GM18873 (cell line): ENCODE results near the gene CCDC106.

Source experiments
- ATAC-seq: cut with Tn5 transposase; IDR thresholded peaks from one replicate; pipeline ENCODE4 v1.9.1; 2021; ENCODE audit warnings: mild to moderate bottlenecking, moderate library complexity, moderate number of reproducible peaks; ENCODE audit not compliant: unreplicated experiment, low FRiP score

CCDC106 gene

DNA sequence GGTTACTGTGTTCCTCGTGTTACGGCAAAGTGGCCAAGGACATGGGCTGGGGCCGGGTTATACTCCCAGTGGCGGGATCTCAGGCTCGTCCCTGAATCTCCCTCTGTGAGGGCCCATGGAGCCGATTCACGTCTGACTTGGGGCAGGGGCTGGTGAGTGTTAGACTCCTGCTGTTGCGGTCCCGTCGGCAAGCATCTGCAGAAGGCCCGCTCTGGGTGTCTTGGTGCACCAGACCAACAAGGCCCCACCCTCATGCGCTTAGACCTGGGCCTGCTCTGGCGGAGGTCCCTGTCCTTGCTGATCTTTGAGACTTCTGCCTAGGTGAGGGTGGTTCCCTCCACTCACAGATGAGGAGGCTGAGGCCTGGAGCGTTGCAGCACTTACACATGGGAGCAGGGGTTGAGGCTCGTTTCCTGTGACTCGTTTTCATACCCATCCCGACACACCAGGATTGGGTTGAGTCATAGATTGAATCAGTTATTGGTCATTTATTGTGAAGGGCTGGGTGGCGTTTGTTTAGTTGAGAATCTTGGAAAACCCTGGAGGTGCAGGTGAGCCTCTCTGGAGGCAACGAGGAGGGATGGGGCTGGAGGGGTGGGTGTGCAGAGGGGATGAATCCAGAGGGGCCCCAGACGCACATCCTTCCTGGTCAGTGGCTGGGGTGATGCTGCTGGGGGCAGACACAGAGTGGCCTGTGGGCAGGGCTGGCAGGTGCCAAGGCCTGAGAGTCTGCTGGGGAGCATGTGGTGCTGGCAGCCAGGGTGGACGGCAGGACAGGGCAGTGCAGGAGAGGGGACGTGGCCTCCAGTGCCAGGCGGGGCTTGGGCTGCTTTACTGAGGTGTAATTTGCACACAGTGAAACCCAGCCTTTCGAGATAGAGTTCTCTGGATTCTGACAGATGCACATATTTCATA, 31.6 kb downstream of the CCDC106 start:
- no peak for ATAC-seq

DNA sequence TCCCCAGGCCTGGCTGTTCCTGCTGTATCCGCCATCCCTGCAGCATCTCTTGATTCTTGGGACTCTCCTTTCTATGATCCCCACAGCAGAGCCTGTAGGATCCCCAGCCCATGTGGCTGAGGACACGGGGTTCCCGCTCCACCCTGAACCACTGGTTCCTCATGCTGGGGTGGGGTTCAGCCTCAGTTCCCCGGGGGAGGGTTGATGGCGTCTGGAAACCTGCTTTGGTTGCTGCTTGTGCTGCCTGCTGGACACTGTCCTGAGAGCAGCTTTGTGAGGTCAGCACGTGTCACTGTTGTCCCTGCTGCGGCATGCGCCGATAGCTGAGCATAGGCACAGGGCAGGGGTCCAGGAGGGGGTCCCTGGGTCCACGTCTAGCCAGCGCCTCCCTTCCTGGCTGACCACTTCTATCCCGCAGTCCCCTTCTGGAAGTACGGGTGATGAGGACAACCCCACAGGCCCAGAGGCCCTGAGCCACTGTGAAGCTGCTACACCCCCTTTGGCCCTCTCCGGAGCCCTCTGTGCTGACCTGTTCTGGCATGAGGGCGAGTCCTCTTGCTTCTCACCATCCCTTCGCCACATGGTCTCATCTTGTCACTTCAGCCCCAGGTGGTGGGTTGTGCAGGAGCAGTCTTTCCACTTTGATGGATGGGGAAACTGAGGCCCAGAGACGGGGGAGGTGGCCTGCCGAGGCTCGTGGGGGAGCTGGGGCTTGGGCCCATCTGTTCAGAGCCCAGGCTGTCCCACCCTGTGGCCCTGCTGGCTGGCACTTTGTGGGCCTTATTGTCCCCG, 32.5 kb downstream of the CCDC106 start:
- ATAC-seq = no peak

DNA sequence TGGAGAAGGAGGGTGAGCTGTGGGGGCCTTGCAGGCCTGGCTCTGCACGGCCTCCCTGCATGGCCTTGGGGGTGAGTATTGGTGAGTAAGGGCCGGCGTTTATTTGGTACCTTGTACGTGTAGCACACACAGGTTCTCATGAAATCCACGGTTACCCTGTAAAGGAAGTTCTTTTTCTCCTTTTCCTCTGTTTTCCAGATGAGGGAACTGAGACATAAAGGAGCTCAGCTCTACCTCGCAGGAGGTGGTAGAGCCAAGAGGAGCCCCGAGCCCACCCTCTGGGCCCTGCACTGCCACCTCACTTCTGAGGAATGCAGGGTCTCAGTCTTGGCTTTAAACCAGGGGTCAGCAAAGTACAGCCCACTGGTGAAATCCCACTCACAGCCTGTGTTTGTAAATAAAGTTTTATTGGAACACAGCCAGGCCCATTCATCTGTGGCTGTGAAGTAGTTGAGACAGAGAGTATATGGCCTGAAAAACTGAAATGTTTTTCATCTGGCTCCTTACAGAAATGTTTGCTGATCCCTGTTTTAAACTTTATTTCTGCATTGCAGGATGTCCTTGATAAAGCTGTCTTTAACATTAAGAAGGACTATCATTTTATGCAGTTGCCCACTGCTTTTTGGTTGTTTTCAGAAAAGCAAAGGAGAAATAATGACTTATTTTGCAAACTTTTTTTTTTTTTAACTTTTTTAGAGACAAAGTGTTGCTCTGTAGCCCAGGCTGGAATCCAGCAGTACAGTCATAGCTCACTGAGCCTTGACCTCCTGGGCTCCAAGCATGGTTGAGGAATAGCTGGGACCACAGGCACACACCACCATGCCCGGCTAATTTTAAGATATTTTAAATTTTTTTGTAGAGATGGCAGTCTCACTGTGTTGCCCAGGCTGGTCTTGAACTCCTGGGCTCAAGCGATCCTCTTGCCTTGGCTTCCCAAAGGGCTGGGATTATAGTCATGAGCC, 33.4 kb downstream of the CCDC106 start:
- ATAC-seq = no peak

DNA sequence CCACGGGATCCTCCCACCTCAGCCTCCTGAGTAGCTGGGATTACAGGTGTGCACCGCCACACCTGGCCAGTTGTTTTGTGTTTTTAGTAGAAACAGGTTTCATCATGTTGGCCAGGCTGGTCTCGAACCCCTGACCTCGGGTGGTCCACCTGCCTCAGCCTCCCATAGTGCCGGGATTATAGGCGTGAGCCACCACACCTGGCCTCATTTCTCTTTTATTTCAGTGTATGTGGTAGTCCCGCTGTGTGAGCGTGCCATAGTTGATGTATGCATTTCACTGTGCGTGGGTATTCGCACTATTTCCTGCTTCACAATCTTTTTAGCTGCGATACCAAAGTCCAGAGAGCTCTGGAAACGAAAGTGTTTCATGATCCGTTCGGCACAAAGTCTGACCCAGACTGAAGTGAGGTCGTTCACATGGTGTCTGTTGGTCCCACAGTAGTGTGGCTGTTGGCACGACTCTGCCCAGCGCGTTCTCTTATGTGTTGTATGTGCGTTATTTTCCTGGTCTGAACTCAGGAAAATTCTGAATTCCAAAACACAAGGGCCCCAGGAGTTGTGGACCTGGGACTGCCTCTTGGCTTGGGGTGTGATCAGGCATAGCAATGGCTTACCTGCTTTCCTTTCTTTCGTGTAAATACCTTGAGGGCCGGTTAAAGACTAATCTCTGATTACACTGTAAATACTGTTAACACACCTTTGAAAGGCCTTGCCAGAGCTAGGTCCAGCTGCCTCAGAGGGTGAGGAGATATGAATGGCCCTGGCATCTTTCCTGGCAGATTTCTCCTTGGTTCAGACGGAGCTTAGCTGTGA, 35.6 kb downstream of the CCDC106 start:
- ATAC-seq = no peak

DNA sequence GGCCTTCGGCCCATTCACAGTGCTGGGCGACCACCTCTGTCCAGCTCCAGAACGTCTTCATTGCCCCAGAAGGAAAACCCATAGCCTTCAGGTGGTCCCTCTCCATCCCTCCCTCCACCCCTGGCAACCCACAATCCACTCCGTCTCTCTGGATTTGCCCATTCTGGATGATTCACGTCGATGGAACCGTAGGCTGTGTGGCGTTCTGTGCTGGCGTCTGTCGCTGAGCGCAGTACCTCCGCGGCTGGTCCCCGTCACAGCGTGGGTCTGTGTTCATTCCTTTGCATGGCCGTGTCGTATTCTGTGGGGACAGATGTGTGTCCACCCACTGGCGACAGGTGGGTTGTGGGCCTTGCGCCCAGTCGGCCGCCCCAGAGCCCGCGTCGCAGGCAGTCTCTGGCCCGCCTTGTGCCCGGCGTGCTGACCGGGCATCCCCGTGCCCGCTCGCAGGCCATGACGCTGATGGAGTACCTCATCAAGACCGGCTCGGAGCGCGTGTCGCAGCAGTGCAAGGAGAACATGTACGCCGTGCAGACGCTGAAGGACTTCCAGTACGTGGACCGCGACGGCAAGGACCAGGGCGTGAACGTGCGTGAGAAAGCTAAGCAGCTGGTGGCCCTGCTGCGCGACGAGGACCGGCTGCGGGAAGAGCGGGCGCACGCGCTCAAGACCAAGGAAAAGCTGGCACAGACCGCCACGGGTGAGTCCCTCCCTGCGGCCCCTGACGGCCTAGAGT, 37.1 kb downstream of the CCDC106 start:
- ATAC-seq = no peak

DNA sequence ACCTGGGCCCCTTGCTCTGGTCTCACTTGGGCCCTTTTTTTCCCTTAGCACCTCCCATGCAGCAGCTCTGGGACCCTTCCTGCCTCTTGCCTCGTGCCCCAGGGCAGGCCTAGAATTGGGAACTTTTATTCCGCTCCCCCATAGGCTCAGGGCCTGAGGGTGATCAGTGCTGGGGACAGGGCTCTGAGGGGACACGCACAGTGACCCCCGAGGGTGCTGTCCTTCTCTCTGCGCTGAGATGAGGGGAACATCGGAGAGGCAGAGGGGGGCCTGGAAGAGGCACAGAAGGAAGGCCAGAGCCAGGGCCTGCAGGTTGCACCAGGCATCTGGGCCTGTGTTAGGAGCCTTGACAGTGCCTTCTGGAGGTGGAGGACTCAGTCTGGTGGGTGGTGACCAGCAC, 37.8 kb downstream of the CCDC106 start:
- ATAC-seq = no peak

DNA sequence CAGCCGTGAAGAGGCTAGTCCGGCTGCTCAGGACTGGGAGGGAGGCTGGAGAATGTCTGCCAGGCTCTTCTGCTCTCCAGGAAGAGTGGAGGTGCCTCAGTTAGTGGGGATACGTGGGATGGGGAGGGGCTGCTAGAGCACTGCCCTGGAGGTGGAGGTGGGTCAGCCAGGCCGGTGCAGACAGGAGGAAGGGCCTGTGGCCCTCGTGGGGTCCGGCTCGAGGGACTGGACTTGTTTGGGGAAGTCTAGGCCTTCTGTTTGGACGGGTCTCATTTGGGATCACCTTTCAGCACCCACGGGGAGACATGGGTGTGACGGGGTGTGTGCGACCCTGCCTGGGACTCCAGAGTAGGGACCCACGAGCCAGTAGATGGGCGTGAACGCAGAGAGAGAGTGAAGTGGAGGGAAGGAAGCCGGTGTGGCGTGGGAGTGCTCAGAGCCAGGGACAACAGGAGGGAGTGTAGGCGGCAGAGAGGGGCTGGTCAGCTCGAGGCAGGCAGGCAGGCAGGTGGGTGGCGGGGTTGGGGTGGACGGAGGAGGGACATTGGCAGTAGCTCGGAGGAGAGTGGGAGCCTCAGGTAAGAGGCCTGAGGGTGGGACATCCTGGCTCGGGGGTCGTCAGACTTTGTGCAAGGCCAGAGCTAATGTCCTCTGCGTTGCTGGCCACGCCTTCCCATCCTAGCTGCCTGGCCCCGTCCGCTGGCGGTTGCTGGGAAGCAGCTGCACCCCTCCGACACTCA, 38.5 kb downstream of the CCDC106 start:
- ATAC-seq = no peak

DNA sequence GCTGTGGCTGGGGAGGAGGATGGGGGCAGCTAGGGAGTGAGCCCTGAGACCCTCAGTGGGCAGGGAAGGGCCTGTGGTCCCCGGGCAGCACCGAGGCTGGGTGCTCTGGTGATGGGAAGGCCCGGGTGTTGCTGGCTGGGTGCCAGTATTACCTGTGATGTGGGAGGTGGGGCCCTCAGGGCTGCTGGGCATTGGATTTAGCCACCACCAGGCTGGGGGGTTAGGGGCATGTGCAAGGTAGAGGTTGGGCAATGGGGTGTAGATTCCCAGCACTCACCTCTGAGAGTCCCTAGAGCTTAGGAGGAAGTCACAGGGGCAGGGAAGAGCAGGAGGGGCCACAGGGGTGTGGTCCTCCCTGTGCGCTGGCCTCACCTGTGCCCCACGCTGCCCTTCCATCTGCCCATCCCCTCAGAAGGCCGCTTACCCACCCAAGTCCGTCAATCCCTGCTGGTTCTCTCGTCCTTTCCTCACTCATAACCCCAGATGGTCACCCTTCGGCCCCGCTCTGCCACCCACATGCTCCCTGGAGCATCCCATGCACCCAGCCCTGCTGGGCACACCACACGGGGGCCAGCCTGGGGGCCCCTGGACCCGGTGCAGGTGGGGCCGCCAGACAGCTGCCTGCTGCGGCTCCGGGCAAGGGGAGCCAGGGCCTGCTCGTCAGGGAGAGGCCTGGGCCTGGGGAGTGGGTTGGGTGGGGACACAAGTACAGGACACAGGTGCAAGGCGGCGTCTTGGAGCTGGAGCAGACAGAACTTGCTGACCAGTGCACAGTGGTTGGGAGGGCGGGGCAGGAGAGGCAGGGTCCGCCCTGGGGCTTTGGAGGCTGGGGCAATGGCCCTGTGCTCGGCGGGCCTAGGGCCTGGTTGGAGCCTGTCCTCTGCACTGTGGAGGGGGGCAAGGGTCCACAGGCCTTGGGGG, 39.5 kb downstream of the CCDC106 start:
- no peak for ATAC-seq

DNA sequence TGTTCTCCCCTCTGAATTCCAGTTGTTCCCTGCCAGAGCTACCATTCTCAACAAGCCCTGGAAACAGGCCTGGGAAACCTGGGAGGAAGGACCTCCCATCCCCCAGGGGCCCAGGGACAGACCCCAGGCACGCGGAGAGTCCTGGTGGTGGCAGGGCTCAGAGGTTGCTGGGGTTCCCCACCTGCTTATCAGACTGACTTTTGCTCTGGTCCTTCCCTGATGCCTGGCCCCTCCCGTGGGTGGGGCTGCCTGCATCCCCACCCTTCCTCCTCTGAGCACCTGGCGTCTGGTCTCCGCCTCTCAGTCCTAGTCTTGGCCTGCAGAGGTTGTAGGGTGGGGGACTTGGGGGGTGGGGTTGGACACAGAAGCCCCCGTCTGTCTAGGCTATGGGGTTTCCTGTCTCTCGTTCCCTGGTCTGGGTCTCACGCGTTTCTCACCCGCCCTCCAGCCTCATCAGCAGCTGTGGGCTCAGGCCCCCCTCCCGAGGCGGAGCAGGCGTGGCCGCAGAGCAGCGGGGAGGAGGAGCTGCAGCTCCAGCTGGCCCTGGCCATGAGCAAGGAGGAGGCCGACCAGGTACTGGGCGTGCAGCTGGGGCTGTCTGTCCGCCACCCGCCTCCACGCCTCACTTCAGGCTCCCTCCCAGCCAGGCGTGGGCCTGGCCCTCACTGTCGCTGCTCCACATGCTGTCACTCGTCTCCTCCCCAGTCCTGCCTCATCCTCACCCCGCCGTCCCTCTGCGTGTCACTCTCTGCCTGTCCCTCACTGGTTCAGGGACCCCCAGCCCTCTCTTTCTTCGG, 40.6 kb downstream of the CCDC106 start:
- ATAC-seq = no peak

DNA sequence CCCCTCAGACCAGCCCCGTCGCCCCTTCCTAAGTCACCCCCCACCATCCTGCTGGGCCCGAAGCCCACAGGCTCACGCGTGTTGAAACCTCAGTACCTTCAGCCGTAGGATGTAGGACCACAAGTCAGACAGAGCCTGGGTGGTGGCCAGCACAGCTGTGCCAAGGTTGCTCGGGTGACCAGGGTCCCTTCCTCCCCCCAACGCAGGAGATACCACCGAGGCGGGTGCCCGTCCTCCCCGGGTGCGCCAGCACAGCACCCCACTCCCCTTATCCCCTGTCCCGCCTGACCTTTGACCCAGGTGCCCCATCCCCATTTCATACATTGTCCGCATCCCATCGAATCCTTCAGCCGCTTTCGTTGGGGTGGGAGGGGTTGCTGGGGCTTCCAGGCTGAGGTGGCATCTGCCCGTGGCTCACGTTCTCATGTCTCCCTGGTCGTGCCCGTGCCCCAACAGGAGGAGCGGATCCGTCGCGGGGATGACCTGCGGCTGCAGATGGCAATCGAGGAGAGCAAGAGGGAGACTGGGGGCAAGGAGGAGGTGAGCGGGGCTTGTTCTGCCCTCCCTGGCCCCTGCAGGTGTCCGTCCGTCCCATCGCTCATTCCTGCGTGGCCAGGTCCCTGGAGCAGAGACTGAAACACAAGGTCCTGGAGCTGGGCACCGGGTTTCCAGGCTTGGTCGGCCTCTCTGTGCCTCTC, 41.5 kb downstream of the CCDC106 start:
- no peak for ATAC-seq

DNA sequence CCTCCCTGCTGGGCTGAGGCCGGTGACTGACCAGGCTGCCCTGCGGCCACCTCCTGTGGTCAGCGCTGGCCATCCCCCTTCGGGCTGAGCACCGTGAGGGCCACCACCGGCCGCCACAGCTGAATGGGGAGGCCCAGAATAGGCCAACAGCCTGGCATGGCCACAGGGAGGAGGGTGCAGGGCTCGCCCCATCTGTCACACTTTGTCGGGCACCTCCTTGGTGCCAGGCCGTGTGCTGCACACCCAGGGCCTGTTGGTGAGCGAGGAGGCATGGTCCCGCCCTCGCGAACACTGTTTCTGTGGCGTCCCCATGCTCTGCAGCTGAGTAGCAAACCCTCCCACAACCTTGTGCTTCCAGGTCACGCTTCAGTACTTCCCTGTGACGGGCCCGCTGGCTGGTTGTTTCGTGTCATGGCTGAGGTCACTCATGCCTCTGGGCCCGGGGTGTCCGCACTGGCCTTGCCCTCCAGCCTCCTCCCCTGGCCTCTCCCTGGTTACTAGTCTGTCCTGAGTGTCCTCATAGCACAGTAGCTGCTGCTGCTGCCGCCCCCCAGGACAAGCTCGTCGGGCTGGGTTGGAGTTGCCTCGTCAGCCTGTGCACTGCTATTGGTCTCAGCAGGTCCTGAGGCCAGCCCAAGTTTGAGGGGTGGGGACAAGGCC, 42.2 kb downstream of the CCDC106 start:
- ATAC-seq = no peak

DNA sequence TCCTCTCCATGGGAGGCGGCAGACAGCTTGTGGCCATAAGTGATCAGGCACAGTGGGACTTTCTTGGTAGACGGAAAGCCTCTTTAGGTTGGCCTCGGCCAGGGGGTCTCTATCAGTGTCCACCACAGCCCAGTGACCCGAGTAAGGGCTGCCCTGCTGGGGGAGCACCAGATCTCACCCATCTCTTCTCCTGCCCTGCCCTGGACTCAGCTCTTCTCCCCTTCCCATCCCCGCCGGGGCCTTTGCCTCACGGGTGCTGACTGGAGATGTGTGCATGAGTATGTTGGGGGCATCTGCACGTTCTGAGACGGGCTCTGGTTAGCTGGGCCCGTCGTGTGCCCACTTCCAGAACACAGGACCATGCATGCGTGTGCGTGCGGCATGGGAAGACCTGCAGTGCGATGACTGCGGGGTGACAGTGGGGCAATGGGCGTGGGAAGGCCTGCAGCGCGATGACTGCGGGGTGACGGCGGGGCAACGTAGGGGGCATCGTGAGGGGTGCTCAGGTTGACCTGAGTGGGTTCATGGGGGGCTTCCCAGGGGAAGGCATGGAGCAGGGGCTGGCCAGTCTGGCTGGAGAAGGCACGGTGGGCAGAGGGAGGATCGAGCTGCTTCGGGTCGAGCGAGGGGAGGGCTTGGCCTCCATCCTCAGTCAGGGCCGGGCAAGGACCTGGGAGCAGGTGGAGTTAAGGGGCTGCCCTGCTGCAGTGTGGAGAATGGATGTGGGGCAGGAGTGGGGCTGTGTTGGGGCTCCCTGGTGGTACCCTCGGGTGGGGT, 42.9 kb downstream of the CCDC106 start:
- no peak for ATAC-seq

DNA sequence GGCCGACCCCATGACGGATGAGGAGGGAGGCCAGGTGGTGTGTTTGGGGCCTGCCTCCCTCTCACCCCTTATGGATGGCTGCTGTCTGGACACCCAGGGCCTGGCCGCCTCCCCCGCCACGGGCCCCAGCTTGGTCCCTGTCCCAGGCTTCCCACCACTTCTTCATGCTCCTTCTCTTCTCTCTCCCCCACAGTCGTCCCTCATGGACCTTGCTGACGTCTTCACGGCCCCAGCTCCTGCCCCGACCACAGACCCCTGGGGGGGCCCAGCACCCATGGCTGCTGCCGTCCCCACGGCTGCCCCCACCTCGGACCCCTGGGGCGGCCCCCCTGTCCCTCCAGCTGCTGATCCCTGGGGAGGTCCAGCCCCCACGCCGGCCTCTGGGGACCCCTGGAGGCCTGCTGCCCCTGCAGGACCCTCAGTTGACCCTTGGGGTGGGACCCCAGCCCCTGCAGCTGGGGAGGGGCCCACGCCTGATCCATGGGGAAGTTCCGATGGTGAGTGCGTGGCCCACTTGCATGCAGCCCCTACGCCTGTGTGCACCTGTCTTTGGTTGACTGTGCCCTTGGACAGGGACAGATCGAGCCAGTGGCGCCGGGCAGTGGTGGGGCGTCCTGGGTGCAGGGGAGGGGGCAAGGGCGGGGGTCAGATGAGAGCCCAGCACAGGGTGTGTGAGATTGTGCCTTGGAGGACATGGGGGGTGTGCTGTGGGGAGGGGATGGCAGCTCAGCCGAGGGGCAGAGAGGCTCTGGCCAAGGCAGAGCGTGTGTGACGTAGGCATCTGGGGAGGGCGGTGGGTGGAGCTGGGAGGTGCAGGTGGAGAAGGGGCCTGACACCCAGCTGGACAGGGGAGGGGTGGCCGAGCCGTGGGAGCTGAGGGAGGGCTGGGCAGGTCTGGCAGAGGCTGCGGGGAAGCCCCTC, 43.8 kb downstream of the CCDC106 start:
- no peak for ATAC-seq

DNA sequence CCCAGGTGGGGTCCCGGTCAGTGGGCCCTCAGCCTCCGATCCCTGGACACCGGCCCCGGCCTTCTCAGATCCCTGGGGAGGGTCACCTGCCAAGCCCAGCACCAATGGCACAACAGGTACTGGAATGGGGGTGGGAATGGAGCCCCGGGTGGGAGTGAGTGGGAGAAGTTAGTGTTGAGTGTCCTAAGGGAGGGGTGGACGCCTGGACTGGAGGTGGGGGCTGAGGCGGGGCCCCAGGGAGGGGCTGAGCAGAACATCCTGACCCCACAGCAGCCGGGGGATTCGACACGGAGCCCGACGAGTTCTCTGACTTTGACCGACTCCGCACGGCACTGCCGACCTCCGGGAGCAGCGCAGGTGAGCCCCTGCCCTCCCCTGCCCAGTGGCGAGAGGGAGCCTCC, 44.7 kb downstream of the CCDC106 start:
- ATAC-seq = no peak
